Measurements from ENCODE around the gene PIGV.

DNA sequence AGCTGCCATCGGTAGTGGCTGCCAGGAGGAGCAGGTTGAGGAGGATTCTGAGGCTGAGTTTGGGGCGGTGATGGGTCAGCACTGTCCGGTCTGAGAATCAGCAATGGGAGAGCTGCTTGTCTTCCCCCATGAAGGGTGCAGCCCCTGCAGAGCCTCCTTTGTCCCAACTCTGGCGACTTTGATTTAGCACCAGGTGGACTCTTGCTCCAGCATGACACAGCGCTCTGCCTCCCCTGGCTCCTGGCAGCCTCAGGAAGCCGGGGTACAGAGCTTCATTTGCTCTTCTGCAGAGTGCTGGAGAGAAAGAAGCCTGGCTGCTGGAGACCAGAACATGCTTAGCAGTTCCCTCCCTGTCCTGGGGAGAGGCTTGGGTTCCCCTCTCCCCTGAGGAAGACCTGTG lies 52.0 kb downstream of the PIGV start:
- TF ChIP-seq, protein P1, sequence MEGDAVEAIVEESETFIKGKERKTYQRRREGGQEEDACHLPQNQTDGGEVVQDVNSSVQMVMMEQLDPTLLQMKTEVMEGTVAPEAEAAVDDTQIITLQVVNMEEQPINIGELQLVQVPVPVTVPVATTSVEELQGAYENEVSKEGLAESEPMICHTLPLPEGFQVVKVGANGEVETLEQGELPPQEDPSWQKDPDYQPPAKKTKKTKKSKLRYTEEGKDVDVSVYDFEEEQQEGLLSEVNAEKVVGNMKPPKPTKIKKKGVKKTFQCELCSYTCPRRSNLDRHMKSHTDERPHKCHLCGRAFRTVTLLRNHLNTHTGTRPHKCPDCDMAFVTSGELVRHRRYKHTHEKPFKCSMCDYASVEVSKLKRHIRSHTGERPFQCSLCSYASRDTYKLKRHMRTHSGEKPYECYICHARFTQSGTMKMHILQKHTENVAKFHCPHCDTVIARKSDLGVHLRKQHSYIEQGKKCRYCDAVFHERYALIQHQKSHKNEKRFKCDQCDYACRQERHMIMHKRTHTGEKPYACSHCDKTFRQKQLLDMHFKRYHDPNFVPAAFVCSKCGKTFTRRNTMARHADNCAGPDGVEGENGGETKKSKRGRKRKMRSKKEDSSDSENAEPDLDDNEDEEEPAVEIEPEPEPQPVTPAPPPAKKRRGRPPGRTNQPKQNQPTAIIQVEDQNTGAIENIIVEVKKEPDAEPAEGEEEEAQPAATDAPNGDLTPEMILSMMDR (IDR thresholded peaks at IDR 0.05; ENCODE audit: poor library complexity, severe bottlenecking) = no peak
- TF ChIP-seq RAD21 (conservative IDR thresholded peaks at IDR 0.05) (no peak), TAF1 (IDR thresholded peaks at IDR 0.05; ENCODE audit: low read depth) (no peak), EZH2 (IDR thresholded peaks at IDR 0.05; ENCODE audit: borderline replicate concordance, insufficient read depth, low read length, poor library complexity, severe bottlenecking) (no peak), EP300 (conservative IDR thresholded peaks at IDR 0.05; ENCODE audit: poor library complexity, severe bottlenecking) (no peak), POLR2AphosphoS5 (IDR thresholded peaks at IDR 0.05) (no peak), SMC3 (conservative IDR thresholded peaks at IDR 0.05; ENCODE audit: poor library complexity) (no peak)
- TF ChIP-seq, protein P2, sequence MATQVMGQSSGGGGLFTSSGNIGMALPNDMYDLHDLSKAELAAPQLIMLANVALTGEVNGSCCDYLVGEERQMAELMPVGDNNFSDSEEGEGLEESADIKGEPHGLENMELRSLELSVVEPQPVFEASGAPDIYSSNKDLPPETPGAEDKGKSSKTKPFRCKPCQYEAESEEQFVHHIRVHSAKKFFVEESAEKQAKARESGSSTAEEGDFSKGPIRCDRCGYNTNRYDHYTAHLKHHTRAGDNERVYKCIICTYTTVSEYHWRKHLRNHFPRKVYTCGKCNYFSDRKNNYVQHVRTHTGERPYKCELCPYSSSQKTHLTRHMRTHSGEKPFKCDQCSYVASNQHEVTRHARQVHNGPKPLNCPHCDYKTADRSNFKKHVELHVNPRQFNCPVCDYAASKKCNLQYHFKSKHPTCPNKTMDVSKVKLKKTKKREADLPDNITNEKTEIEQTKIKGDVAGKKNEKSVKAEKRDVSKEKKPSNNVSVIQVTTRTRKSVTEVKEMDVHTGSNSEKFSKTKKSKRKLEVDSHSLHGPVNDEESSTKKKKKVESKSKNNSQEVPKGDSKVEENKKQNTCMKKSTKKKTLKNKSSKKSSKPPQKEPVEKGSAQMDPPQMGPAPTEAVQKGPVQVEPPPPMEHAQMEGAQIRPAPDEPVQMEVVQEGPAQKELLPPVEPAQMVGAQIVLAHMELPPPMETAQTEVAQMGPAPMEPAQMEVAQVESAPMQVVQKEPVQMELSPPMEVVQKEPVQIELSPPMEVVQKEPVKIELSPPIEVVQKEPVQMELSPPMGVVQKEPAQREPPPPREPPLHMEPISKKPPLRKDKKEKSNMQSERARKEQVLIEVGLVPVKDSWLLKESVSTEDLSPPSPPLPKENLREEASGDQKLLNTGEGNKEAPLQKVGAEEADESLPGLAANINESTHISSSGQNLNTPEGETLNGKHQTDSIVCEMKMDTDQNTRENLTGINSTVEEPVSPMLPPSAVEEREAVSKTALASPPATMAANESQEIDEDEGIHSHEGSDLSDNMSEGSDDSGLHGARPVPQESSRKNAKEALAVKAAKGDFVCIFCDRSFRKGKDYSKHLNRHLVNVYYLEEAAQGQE (IDR thresholded peaks at IDR 0.05; ENCODE audit: borderline replicate concordance) = no peak
